Erythroblast (primary cell): ENCODE data around the gene PCDHB6.

ENCODE experiments used
- GATA1 ChIP-seq: IDR thresholded peaks from 2 replicates; pipeline ENCODE4 v1.6.1; 2011; ENCODE audit warnings: low read depth, mild to moderate bottlenecking, control low read depth, low read length, moderate library complexity
- POLR2A ChIP-seq: IDR thresholded peaks from 2 replicates; pipeline ENCODE4 v1.6.1; 2011; ENCODE audit warnings: mild to moderate bottlenecking, low read length

GRCh38 chr5:141180313-141180712 is 30.5 kb downstream of the PCDHB6 start:
- TF ChIP-seq POLR2A (no peak), GATA1 (no peak)
